DMS79 treated with DMSO at 0.1 percent for 48 hours (cell line): ENCODE data around the gene ATP1A1.

ENCODE experiments used
- DNase-seq: peaks from one replicate; lab custom pipeline; 2025; lab: John Stamatoyannopoulos, UW

The ATP1A1 gene

GRCh38 chr1:116372651-116373430 lies at the start of gene ATP1A1:
TSS of gene ATP1A1 (plus strand) at chr1:116373244. CDS start at chr1:116373512, 268 bp downstream.
- peak; percentile 80 for DNase-seq

GRCh38 chr1:116323491-116323890 lies 49.6 kb upstream of the ATP1A1 start:
- DNase-seq: no peak

GRCh38 chr1:116324411-116324810 lies 48.6 kb upstream of the ATP1A1 start:
- DNase-seq: no peak

GRCh38 chr1:116325104-116325503 lies 47.9 kb upstream of the ATP1A1 start:
- no peak for DNase-seq

- no peak for DNase-seq
Measured at GRCh38 chr1:116325922-116326321, 47.1 kb upstream of the ATP1A1 start.

GRCh38 chr1:116326486-116326885 lies 46.6 kb upstream of the ATP1A1 start:
- DNase-seq: peak; percentile 22

GRCh38 chr1:116328671-116329070 lies 44.4 kb upstream of the ATP1A1 start:
- no peak for DNase-seq

GRCh38 chr1:116329524-116330341 lies 43.3 kb upstream of the ATP1A1 start:
- peak; percentile 28 for DNase-seq

- peak; percentile 84 for DNase-seq
Measured at GRCh38 chr1:116330342-116330652, 42.7 kb upstream of the ATP1A1 start.

GRCh38 chr1:116330846-116331245 lies 42.2 kb upstream of the ATP1A1 start:
- no peak for DNase-seq

- no peak for DNase-seq
Measured at GRCh38 chr1:116331523-116331922, 41.5 kb upstream of the ATP1A1 start.

- no peak for DNase-seq
Measured at GRCh38 chr1:116332451-116332850, 40.6 kb upstream of the ATP1A1 start.

- DNase-seq: no peak
Measured at GRCh38 chr1:116333171-116334014, 39.7 kb upstream of the ATP1A1 start.

GRCh38 chr1:116334015-116334547 lies 39.0 kb upstream of the ATP1A1 start:
- DNase-seq: no peak

GRCh38 chr1:116334868-116335635 lies 38.0 kb upstream of the ATP1A1 start:
- DNase-seq: no peak

- no peak for DNase-seq
Measured at GRCh38 chr1:116335850-116336624, 37.0 kb upstream of the ATP1A1 start.

- DNase-seq: no peak
Measured at GRCh38 chr1:116337398-116337797, 35.6 kb upstream of the ATP1A1 start.

- no peak for DNase-seq
Measured at GRCh38 chr1:116338400-116338799, 34.6 kb upstream of the ATP1A1 start.

GRCh38 chr1:116340506-116341231 lies 32.4 kb upstream of the ATP1A1 start:
- DNase-seq: no peak

GRCh38 chr1:116343019-116343418 lies 30.0 kb upstream of the ATP1A1 start:
- no peak for DNase-seq
